ENCODE data around the gene SELL. TPM values are rescaled to one million over a fixed set of nuclear protein-coding genes. Genes with fewer than 3 reads are reported as not detected.

The SELL gene
- total and polyA plus RNA-seq, 2 of the 4 experiments (the other 2 are of a cell fraction) = not detected

GRCh38 chr1:169644297-169644696 is 67.1 kb downstream of the SELL start:
- no peaks in the 10 kb centered on the region for H3K9me1 ChIP-seq (ENCODE audit: insufficient read depth, low read length)
- H2AFZ ChIP-seq (replicated peaks; ENCODE audit: low read length, poor library complexity) = no peak overlapping the region
- ChIA-PET CTCF (no interaction called here), POLR2A (ENCODE audit: unreplicated experiment) (no interaction called here)
- WGBS, 2 experiments (ENCODE audit: extremely low coverage in 2 of 2, insufficient read length in 1 of 2) = 40% methylated on average over 1 of the region's 3 CpGs; no CpG with 5 or more reads in 1 of the 2 experiments
- H3K79me1 ChIP-seq (ENCODE audit: low read depth in 1 of 2, low read length in 2 of 2) = no peaks in the 10 kb centered on the region
- no peak overlapping the region for H3K56ac ChIP-seq (ENCODE audit: extremely low read depth, insufficient read depth, low read length)
- no peaks in the 10 kb centered on the region for H3K36me3 ChIP-seq (ENCODE audit: control insufficient read depth, insufficient read depth, low read length)
- no peaks in the 10 kb centered on the region for H3K9me3 ChIP-seq (ENCODE audit: control insufficient read depth, insufficient read depth, low read length)
- no peak overlapping the region for H4K91ac ChIP-seq (ENCODE audit: insufficient read depth, low read depth, low read length)
- no peaks in the 10 kb centered on the region for H4K20me1 ChIP-seq (ENCODE audit: insufficient read depth, low read length)
- H3K14ac ChIP-seq (replicated peaks; ENCODE audit: low read depth, low read length) = no peak overlapping the region
- no peak overlapping the region for H2BK15ac ChIP-seq (ENCODE audit: low read depth, low read length)
- no peak overlapping the region for H3K18ac ChIP-seq (ENCODE audit: low read depth, low read length)
- H4K5ac ChIP-seq (ENCODE audit: low read depth, low read length) = no peak overlapping the region
- H3K9ac ChIP-seq (ENCODE audit: low read depth, low read length) = no peak overlapping the region
- no peak overlapping the region for H3K4me2 ChIP-seq (ENCODE audit: low read depth, low read length)
- no peaks in the 10 kb centered on the region for H3K4me1 ChIP-seq (ENCODE audit: control insufficient read depth, insufficient read depth, low read length)
- no peak overlapping the region for H2BK120ac ChIP-seq (ENCODE audit: low read depth, low read length)
- no peaks in the 10 kb centered on the region for H3K27me3 ChIP-seq (ENCODE audit: control insufficient read depth, insufficient read depth, low read length)
- ATAC-seq (ENCODE audit: low read depth) (no peak), DNase-seq (no peak)
- no peak overlapping the region for H3K23ac ChIP-seq (ENCODE audit: low read depth, low read length)
- no peak overlapping the region for H4K8ac ChIP-seq (ENCODE audit: low read depth in 2 of 2, low read length in 2 of 2)
- no peak overlapping the region for H3K4me3 ChIP-seq (ENCODE audit: insufficient read depth, low read depth, low read length)
- H2BK20ac ChIP-seq (ENCODE audit: low read depth, low read length) = no peak overlapping the region
- in situ Hi-C loops (cut with MboI; ENCODE audit: low sequenced_read_pairs) = no loop called here
- no peak for TF ChIP-seq CTCF (conservative IDR thresholded peaks at IDR 0.05; ENCODE audit: low read depth, low read length)
- TF ChIP-seq MAFK (IDR thresholded peaks at IDR 0.05; ENCODE audit: low read depth, low read length) = peak; percentile 76
- dilution Hi-C loops (cut with HindIII; ENCODE audit: low sequenced_read_pairs, unreplicated experiment) = no loop called here
- H2AK9ac ChIP-seq (replicated peaks; ENCODE audit: low read depth, low read length, poor library complexity) = no peak overlapping the region
- no peak overlapping the region for H3K27ac ChIP-seq (ENCODE audit: insufficient read depth, low read length)
- intact Hi-C loops (cut with micrococcal nuclease) = no loop called here
- BruUV-seq (replicated peaks) = no TSS peak
- no peak overlapping the region for H2AK5ac ChIP-seq (ENCODE audit: low read depth, low read length)
- H2BK5ac ChIP-seq (ENCODE audit: low read depth, low read length, poor library complexity, severe bottlenecking) = no peak overlapping the region
- H3K4ac ChIP-seq (ENCODE audit: low read depth, low read length) = no peak overlapping the region

Other genes starting within 250 kb of the SELL start
- 5.2 and 6.9 TPM in 2 replicates for gene SLC19A2, start 225.7 kb downstream of the SELL start, total RNA-seq (2012; rRNA removed)
- 3.2 and 3.6 TPM in 2 replicates for gene SLC19A2, start 225.7 kb downstream of the SELL start, polyA plus RNA-seq (2012; rRNA removed)
- gene F5, start 125.1 kb downstream of the SELL start, total RNA-seq (2012; rRNA removed) = not detected in 2 replicates
- gene F5, start 125.1 kb downstream of the SELL start, polyA plus RNA-seq (2012; rRNA removed) = not detected in 2 replicates
- gene SELP, start 81.5 kb downstream of the SELL start, total RNA-seq (2012; rRNA removed) = not detected in 2 replicates
- not detected in 2 replicates for gene SELP, start 81.5 kb downstream of the SELL start, polyA plus RNA-seq (2012; rRNA removed)
- not detected in 2 replicates for gene SELE, start 22.5 kb upstream of the SELL start, total RNA-seq (2012; rRNA removed)
- gene SELE, start 22.5 kb upstream of the SELL start, polyA plus RNA-seq (2012; rRNA removed) = not detected in 2 replicates
- gene METTL18, start 83.3 kb upstream of the SELL start, total RNA-seq (2012; rRNA removed) = 3.4 and 7.2 TPM in 2 replicates
- gene METTL18, start 83.3 kb upstream of the SELL start, polyA plus RNA-seq (2012; rRNA removed) = 1.8 and 2.9 TPM in 2 replicates
- 6.7 and 8.4 TPM in 2 replicates for gene SCYL3, start 182.3 kb upstream of the SELL start, total RNA-seq (2012; rRNA removed)
- 3.2 and 3.9 TPM in 2 replicates for gene SCYL3, start 182.3 kb upstream of the SELL start, polyA plus RNA-seq (2012; rRNA removed)

Data from IMR-90 (cell line).